ENCODE results near the gene KLKB1. TPM values are rescaled to one million over a fixed set of nuclear protein-coding genes. Genes with fewer than 3 reads are reported as not detected.

KLKB1 gene
- total RNA-seq, 1 experiment from 2014 or later = not detected

GRCh38 chr4:186307916-186308315, 80.6 kb downstream of the KLKB1 start:
- no peak for DNase-seq (ENCODE audit: low read depth)

Other genes with a start within 250 kb of the KLKB1 start
- 4.9 and 7.0 TPM in 2 replicates for gene TLR3, start 158.4 kb upstream of the KLKB1 start, total RNA-seq (2014; rRNA removed; shearing (Covaris generic))
- not detected in 2 replicates for gene FAM149A, start 122.8 kb upstream of the KLKB1 start, total RNA-seq (2014; rRNA removed; shearing (Covaris generic))
- gene CYP4V2, start 35.9 kb upstream of the KLKB1 start, total RNA-seq (2014; rRNA removed; shearing (Covaris generic)) = 6.2 and 9.5 TPM in 2 replicates
- gene F11, start 38.7 kb downstream of the KLKB1 start, total RNA-seq (2014; rRNA removed; shearing (Covaris generic)) = not detected in 2 replicates

All from RPMI7951 (cell line).